SK-N-SH (cell line): ENCODE data around the gene ANO5. TPM values are rescaled to one million over a fixed set of nuclear protein-coding genes. Genes with fewer than 3 reads are reported as not detected.

ENCODE experiments used
- CTCF ChIA-PET: fragments of 300-600, 350-600 bp; formaldehyde crosslinking; extraction: SDS; loops from one replicate; lab custom pipeline; 2021; lab: Yijun Ruan, JAX
- POLR2A ChIA-PET: fragments of 350-600 bp; sonication (Branson Sonifier 250); formaldehyde crosslinking; extraction: SDS; loops from one replicate; lab custom pipeline; 2020; ENCODE audit warnings: antibody characterized with exemption, inconsistent platforms; lab: Yijun Ruan, JAX
- DNase-seq: peaks from one replicate; pipeline ENCODE4 v3.0.0; 2012
- H2AFZ ChIP-seq: fragments of 200-600 bp; sonication (generic); 2 replicates; pipeline ENCODE4 v1.8.1; 2016; ENCODE audit warnings: antibody characterized with exemption, mild to moderate bottlenecking, low read depth
- H3F3A ChIP-seq: fragments of 200-600 bp; sonication (generic); replicated peaks from 2 replicates; pipeline ENCODE3; 2016; ENCODE audit warnings: antibody characterized with exemption, mild to moderate bottlenecking; ENCODE audit not compliant: insufficient read depth
- H3K27ac ChIP-seq, 2 experiments: fragments of 200-500 bp in 1 of 2; fragments of 200-600 bp in 1 of 2; sonication (Bioruptor generic) in 1 of 2; sonication (generic), shearing (Covaris generic) in 1 of 2; 2 replicates each; pipeline versions ENCODE4 v1.5.1 to v1.6.1; 2014 to 2016; ENCODE audit warnings: low read depth in 2 of 2, inconsistent platforms in 1 of 2, low read length in 1 of 2, mild to moderate bottlenecking in 1 of 2, mixed read lengths in 1 of 2
- H3K27me3 ChIP-seq: fragments of 200-600 bp; sonication (generic), shearing (Covaris generic); 2 replicates; pipeline ENCODE4 v1.6.1; 2016; ENCODE audit warnings: mixed run types; ENCODE audit not compliant: insufficient read depth
- H3K36me3 ChIP-seq, 2 experiments: fragments of 200-500 bp in 1 of 2; fragments of 200-600 bp in 1 of 2; sonication (Bioruptor generic) in 1 of 2; sonication (generic) in 1 of 2; replicated peaks in 1 of 2; 2 replicates each; pipeline versions ENCODE3 to v1.5.1; 2014 to 2016; ENCODE audit warnings: low read length in 1 of 2, mild to moderate bottlenecking in 1 of 2; ENCODE audit not compliant: insufficient read depth in 2 of 2, control insufficient read depth in 1 of 2
- H3K4me1 ChIP-seq, 2 experiments: fragments of 200-500 bp in 1 of 2; fragments of 200-600 bp in 1 of 2; sonication (Bioruptor generic) in 1 of 2; sonication (generic), shearing (Covaris generic) in 1 of 2; 2 replicates each; pipeline versions ENCODE4 v1.5.1 to v1.6.1; 2014 to 2016; ENCODE audit warnings: low read depth in 1 of 2, low read length in 1 of 2, mixed run types in 1 of 2; ENCODE audit not compliant: insufficient read depth in 2 of 2, control insufficient read depth in 1 of 2
- H3K4me2 ChIP-seq: fragments of 200-600 bp; sonication (generic), shearing (Covaris generic); 2 replicates; pipeline ENCODE4 v1.6.1; 2017; ENCODE audit warnings: mixed run types
- H3K4me3 ChIP-seq, 2 experiments: fragments of 200-500 bp in 1 of 2; fragments of 200-600 bp in 1 of 2; sonication (Bioruptor generic) in 1 of 2; sonication (generic), shearing (Covaris generic) in 1 of 2; 2 replicates each; pipeline versions ENCODE4 v1.5.1 to v1.8.1; 2014 to 2016; ENCODE audit warnings: low read depth in 2 of 2, inconsistent platforms in 1 of 2, low read length in 1 of 2, mild to moderate bottlenecking in 1 of 2, mixed read lengths in 1 of 2, moderate library complexity in 1 of 2
- H3K79me2 ChIP-seq: fragments of 200-600 bp; sonication (generic); 2 replicates; pipeline ENCODE4 v1.8.1; 2017; ENCODE audit warnings: mild to moderate bottlenecking; ENCODE audit not compliant: insufficient read depth
- H3K9ac ChIP-seq: fragments of 200-600 bp; sonication (generic); 2 replicates; pipeline ENCODE4 v1.6.1; 2017; ENCODE audit warnings: mixed run types
- H3K9me2 ChIP-seq: fragments of 200-600 bp; sonication (generic); 2 replicates; pipeline ENCODE4 v1.6.1; 2017; ENCODE audit warnings: mixed run types
- H3K9me3 ChIP-seq: fragments of 200-600 bp; sonication (generic); 2 replicates; pipeline ENCODE4 v1.6.1; 2017; ENCODE audit warnings: mixed run types, mild to moderate bottlenecking, moderate library complexity
- H4K20me1 ChIP-seq: fragments of 200-600 bp; sonication (generic); 2 replicates; pipeline ENCODE4 v1.6.1; 2017; ENCODE audit warnings: mild to moderate bottlenecking, mixed run types; ENCODE audit not compliant: insufficient read depth
- CHD2 ChIP-seq: fragments of 150-350 bp; IDR thresholded peaks from 2 replicates; pipeline ENCODE4 v1.6.1; 2018; ENCODE audit warnings: low read length; ENCODE audit not compliant: partially characterized antibody
- EZH2phosphoT487 ChIP-seq: fragments of 200-600 bp; sonication (generic); IDR thresholded peaks from 2 replicates; pipeline ENCODE4 v1.6.1; 2017; ENCODE audit warnings: low read depth, mixed run types, mild to moderate bottlenecking, antibody characterized with exemption, moderate library complexity, borderline replicate concordance
- FOSL2 ChIP-seq: IDR thresholded peaks from 2 replicates; pipeline ENCODE4 v1.4.0; 2012; ENCODE audit warnings: low read depth, mild to moderate bottlenecking, moderate library complexity, borderline replicate concordance
- FOXJ3 ChIP-seq: sonication (generic); formaldehyde crosslinking; IDR thresholded peaks from 2 replicates; pipeline ENCODE4 v1.5.1; 2020; ENCODE audit warnings: mild to moderate bottlenecking, missing genetic modification reagents
- GABPA ChIP-seq: IDR thresholded peaks from 2 replicates; pipeline ENCODE4 v1.4.0; 2012; ENCODE audit warnings: low read depth, mild to moderate bottlenecking
- JUND ChIP-seq: IDR thresholded peaks from 2 replicates; pipeline ENCODE4 v1.4.0; 2012
- MEF2A ChIP-seq: IDR thresholded peaks from 2 replicates; pipeline ENCODE4 v1.4.0; 2012; ENCODE audit warnings: low read depth, borderline replicate concordance
- NFIC ChIP-seq: IDR thresholded peaks from 2 replicates; pipeline ENCODE4 v1.4.0; 2012; ENCODE audit warnings: borderline replicate concordance
- POLR2AphosphoS5 ChIP-seq: IDR thresholded peaks from 2 replicates; pipeline ENCODE4 v1.6.1; 2012; ENCODE audit warnings: low read depth, low read length
- RAD21 ChIP-seq: IDR thresholded peaks from 2 replicates; pipeline ENCODE4 v1.6.1; 2012; ENCODE audit warnings: mild to moderate bottlenecking, low read length
- RCOR1 ChIP-seq: fragments of 150-350 bp; IDR thresholded peaks from 2 replicates; pipeline ENCODE4 v1.6.1; 2017; ENCODE audit warnings: antibody characterized with exemption, low read length
- RXRA ChIP-seq: IDR thresholded peaks from 2 replicates; pipeline ENCODE4 v1.4.0; 2012; ENCODE audit warnings: low read depth, mild to moderate bottlenecking, borderline replicate concordance
- TCF12 ChIP-seq: IDR thresholded peaks from 2 replicates; pipeline ENCODE4 v1.4.0; 2012
- ZBTB33 ChIP-seq: IDR thresholded peaks from 2 replicates; pipeline ENCODE4 v1.4.0; 2012; ENCODE audit warnings: low read depth, borderline replicate concordance
- WGBS: methylation state at CpG from one replicate; pipeline ENCODE4 v1.1.6; 2017; ENCODE audit warnings: low lambda C conversion rate; 5-methylcytosine and 5-hydroxymethylcytosine counted together
- polyA plus RNA-seq, 3 experiments: library from polyadenylated mRNA; depleted of rRNA; stranded (reverse); fragments of >200 nt; gene quantifications; 2 replicates each; pipeline ENCODE4 v1.2.3, GENCODE V29; 2012
- TF ChIP-seq, protein P1 (sequence below): fragments of 150-350 bp; IDR thresholded peaks from 2 replicates; pipeline ENCODE4 v1.6.1; 2017; ENCODE audit warnings: antibody characterized with exemption, low read length, low read depth, borderline replicate concordance
- TF ChIP-seq, protein P2 (sequence below): fragments of 150-350 bp; IDR thresholded peaks from 2 replicates; pipeline ENCODE4 v1.6.1; 2016; ENCODE audit warnings: mild to moderate bottlenecking, low read depth, low read length

Gene ANO5
- polyA plus RNA-seq, 1 of the 3 experiments (the other 2 are of a cell fraction): 0.15 TPM

DNA sequence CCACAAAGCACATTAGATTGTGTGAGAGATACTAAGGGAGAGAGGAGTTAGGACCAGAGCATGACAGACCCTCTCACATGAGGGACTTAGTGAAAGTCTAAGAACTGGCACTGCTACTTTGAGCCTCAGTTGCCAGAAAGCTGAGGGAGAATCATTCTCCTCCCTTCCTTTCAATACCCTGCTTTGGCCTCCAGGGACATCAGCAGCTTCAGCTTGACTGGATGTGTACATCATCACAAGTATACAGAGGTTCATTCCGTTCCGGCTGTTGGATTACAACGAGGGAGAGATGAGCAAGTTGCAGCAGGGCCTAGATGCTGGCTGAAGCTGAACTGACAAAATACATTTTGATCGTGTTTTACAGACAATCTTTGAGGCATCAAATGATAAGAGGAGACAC lies 15.7 kb upstream of the ANO5 start:
- Histone ChIP-seq H3K79me2 (no peaks in the 10 kb centered on the region), H3K4me2 (no peak overlapping the region), H3K27ac (no peak overlapping the region), H3K36me3 (no peaks in the 10 kb centered on the region), H3K9me3 (no peaks in the 10 kb centered on the region), H3K9me2 (no peaks in the 10 kb centered on the region), H3K4me1 (no peaks in the 10 kb centered on the region), H4K20me1 (no peaks in the 10 kb centered on the region), H3F3A (no peaks in the 10 kb centered on the region), H3K27me3 (no peaks in the 10 kb centered on the region), H2AFZ (no peak overlapping the region), H3K9ac (no peak overlapping the region), H3K4me3 (no peak overlapping the region)
- POLR2A ChIA-PET: no interaction called here
- CTCF ChIA-PET: interaction anchor here (1.3 kb wide), 1 partner anchor 15 kb away, joined by 3 read pairs; no protein-coding TSS in a partner anchor
- DNase-seq: no peak
- 29% methylated on average over 4 of the region's 4 CpGs for WGBS
- TF ChIP-seq CHD2: no peak
- TF ChIP-seq GABPA: no peak
- TF ChIP-seq RCOR1: no peak
- TF ChIP-seq TCF12: no peak
- TF ChIP-seq FOSL2: no peak
- no peak for TF ChIP-seq MEF2A
- no peak for TF ChIP-seq NFIC
- no peak for TF ChIP-seq ZBTB33
- no peak for TF ChIP-seq POLR2AphosphoS5
- TF ChIP-seq, protein P1, sequence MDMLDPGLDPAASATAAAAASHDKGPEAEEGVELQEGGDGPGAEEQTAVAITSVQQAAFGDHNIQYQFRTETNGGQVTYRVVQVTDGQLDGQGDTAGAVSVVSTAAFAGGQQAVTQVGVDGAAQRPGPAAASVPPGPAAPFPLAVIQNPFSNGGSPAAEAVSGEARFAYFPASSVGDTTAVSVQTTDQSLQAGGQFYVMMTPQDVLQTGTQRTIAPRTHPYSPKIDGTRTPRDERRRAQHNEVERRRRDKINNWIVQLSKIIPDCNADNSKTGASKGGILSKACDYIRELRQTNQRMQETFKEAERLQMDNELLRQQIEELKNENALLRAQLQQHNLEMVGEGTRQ: no peak
- no peak for TF ChIP-seq EZH2phosphoT487
- no peak for TF ChIP-seq RXRA
- TF ChIP-seq, all 33 proteins: peak for 0

- no peak for DNase-seq
- Histone ChIP-seq H3F3A (no peaks in the 10 kb centered on the region), H3K36me3 (no peaks in the 10 kb centered on the region), H3K9ac (no peak overlapping the region), H3K27ac (no peak overlapping the region), H3K79me2 (no peaks in the 10 kb centered on the region), H3K9me3 (no peaks in the 10 kb centered on the region), H3K4me2 (no peak overlapping the region), H3K9me2 (no peaks in the 10 kb centered on the region), H3K4me1 (no peaks in the 10 kb centered on the region), H3K4me3 (no peak overlapping the region), H4K20me1 (no peaks in the 10 kb centered on the region), H3K27me3 (no peaks in the 10 kb centered on the region), H2AFZ (no peak overlapping the region)
- POLR2A ChIA-PET: no interaction called here
- TF ChIP-seq JUND: no peak
- TF ChIP-seq RAD21: no peak
- TF ChIP-seq FOXJ3: no peak
- TF ChIP-seq, protein P2, sequence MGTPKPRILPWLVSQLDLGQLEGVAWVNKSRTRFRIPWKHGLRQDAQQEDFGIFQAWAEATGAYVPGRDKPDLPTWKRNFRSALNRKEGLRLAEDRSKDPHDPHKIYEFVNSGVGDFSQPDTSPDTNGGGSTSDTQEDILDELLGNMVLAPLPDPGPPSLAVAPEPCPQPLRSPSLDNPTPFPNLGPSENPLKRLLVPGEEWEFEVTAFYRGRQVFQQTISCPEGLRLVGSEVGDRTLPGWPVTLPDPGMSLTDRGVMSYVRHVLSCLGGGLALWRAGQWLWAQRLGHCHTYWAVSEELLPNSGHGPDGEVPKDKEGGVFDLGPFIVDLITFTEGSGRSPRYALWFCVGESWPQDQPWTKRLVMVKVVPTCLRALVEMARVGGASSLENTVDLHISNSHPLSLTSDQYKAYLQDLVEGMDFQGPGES: no peak
- CTCF ChIA-PET: interaction anchor here (1.1 to 1.6 kb wide), 2 partner anchors 10 to 65 kb away, joined by 3 to 5 read pairs; no protein-coding TSS in a partner anchor
Observed at GRCh38 chr11:22179626-22180025, 13.3 kb upstream of the ANO5 start.
